ENCODE results near the gene FBXL7.

FBXL7 gene

DNA sequence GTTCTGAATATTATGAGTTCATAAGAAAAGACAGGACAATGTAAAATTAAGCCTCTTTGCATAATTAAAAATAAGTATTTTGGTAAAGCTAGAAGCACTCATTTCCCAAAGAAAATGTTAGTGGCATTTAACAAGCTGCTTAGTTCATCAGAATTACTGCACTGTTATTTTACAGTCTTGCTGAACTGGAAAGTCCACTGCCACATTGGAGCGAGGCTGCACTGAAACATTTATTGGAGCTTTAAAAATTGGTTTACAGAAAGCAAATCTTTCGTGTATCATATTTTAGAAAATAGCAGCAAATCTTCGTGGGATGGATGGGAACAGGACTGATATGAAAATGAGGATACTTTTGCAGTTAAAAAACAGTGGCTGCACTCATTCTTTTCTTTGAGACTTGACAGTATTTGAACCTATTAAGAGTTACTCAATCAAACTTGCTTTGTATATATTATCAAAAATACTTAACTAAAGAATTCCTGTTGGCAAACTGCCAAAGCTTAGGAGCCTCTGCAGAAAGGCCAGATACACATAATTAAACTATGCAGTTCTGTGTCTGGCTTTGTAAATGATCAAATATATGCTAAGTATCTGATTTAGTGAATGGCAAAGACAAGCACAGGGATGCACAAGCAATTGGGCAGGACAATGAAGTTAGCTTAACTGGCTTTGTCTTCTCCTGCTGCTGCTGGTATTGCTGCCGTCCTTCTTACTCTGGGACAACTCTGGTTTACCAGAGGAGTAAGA lies 16.5 kb upstream of the FBXL7 start:
- TF ChIP-seq, protein P1, sequence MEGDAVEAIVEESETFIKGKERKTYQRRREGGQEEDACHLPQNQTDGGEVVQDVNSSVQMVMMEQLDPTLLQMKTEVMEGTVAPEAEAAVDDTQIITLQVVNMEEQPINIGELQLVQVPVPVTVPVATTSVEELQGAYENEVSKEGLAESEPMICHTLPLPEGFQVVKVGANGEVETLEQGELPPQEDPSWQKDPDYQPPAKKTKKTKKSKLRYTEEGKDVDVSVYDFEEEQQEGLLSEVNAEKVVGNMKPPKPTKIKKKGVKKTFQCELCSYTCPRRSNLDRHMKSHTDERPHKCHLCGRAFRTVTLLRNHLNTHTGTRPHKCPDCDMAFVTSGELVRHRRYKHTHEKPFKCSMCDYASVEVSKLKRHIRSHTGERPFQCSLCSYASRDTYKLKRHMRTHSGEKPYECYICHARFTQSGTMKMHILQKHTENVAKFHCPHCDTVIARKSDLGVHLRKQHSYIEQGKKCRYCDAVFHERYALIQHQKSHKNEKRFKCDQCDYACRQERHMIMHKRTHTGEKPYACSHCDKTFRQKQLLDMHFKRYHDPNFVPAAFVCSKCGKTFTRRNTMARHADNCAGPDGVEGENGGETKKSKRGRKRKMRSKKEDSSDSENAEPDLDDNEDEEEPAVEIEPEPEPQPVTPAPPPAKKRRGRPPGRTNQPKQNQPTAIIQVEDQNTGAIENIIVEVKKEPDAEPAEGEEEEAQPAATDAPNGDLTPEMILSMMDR (IDR thresholded peaks at IDR 0.05; ENCODE audit: control insufficient read depth, insufficient read depth, low read depth, low read length, missing control alignments): no peak
- DNase-seq (ENCODE audit: low read depth): no peak
- H3K4me3 ChIP-seq (ENCODE audit: control insufficient read depth, low read depth, low read length): no peak overlapping the region

DNA sequence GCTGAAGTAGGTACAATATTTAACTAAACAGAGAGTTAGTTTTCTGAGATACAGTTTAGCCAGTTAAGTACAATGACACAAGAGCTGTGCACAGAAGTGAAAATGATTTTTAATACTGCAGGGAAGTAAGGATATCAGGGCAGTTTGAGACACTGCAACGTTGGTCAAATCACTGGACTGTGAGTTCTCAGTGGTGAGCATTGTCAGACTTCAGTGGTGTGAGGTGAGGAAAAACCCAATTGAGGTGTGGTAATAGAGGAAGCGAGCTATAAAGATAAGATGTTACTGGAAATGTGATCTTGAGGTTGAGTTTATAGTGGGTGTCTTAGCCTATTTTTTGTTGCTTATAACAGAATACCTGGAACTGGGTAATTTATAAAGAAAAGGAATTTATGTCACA lies 12.8 kb upstream of the FBXL7 start:
- TF ChIP-seq, protein P1 (IDR thresholded peaks at IDR 0.05; ENCODE audit: control insufficient read depth, insufficient read depth, low read depth, low read length, missing control alignments): no peak
- DNase-seq (ENCODE audit: low read depth): no peak
- no peak overlapping the region for H3K4me3 ChIP-seq (ENCODE audit: control insufficient read depth, low read depth, low read length)

DNA sequence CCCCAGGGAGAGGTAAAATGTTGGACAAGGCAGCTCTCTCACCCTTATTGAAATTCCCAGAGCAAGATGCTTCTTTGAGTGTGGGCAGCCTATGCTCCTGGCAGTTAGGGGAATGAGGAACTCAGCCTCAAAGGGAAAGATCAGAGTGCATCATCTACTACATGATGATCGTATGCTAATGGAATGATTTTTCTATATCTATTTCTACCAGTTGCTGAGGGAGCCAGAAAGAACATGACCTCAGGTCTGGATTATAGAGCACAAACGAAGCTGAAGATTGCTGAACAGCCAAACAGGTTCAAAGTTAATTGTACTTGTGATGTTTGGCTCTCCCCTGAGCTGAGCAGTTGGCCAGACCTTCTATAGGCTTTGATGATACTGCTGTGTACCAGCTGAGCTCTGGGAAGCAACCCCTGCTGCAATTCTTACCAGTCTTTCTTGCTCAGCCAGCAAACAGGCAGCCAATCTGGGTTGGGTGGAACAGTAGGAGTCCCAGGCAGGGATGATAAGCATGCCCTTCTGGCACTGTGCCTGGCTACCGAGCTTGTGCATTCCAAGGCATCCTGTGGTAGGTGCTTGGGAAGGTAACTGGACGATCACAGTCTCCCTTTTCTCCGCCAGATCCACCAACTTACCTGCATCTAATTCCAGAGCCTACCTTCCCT lies 10.3 kb upstream of the FBXL7 start:
- no peak for DNase-seq (ENCODE audit: low read depth)
- TF ChIP-seq, protein P1 (IDR thresholded peaks at IDR 0.05; ENCODE audit: control insufficient read depth, insufficient read depth, low read depth, low read length, missing control alignments): no peak
- no peak overlapping the region for H3K4me3 ChIP-seq (ENCODE audit: control insufficient read depth, low read depth, low read length)

DNA sequence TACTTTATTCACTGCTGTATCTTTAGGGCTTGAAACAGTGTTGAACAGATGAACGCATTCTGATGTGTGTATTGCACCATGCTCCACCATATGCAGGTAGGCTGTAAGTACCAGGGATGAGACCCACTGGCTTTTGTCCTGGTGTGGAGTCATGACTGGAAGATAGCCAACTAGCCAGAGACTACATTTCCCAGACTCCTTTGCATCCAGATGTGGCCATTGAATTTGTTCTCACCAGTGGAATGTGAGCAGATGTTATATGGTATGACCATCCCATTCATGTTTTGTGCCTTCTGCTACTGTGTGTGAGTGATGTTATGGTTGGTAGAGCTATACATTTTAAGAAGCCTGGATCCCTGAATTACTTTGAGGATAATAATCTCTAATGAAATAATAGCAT lies 7.4 kb upstream of the FBXL7 start:
- DNase-seq (ENCODE audit: low read depth): no peak
- H3K4me3 ChIP-seq (ENCODE audit: control insufficient read depth, low read depth, low read length): no peak overlapping the region
- TF ChIP-seq, protein P1 (IDR thresholded peaks at IDR 0.05; ENCODE audit: control insufficient read depth, insufficient read depth, low read depth, low read length, missing control alignments): no peak

DNA sequence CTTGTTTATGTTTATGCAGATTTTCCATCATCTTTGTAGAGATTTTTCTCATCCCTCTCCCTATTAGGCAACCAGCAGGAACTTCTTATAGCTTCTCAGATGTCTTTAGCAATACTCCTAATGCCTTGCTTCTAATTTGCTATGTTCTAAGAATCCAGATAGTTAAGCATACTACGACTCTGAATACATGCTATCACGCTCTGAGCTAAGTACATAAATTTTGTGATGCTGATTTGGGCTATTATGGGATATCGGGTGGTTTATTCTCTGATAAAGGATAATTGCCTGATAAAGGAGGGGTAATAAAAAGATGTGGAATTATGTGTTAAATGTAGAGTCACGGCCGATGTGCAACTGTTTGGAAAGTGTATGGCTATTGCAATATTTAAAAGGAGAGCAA lies 6.5 kb upstream of the FBXL7 start:
- TF ChIP-seq, protein P1 (IDR thresholded peaks at IDR 0.05; ENCODE audit: control insufficient read depth, insufficient read depth, low read depth, low read length, missing control alignments): no peak
- no peak for DNase-seq (ENCODE audit: low read depth)
- H3K4me3 ChIP-seq (ENCODE audit: control insufficient read depth, low read depth, low read length): no peak overlapping the region

DNA sequence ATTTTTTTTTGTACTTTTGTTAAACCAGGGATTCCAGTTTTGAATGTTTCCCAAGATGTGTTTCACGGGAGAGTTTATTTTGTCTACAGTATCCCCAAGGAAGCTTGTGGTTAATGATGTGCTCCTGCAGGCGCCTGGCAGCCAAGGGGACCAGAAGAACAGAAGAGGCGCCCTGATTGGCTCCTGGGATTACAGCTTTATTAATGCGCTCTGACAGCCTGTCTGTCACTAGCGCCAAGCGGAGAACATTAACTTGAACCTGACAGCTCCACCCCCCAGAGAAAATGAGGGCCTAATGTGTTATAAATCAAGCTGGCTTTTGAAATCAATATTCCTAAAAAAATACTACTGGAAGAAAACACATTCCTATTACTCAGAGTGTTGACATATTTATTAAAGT lies 5.0 kb upstream of the FBXL7 start:
- no peak overlapping the region for H3K4me3 ChIP-seq (ENCODE audit: control insufficient read depth, low read depth, low read length)
- DNase-seq (ENCODE audit: low read depth): no peak
- TF ChIP-seq, protein P1 (IDR thresholded peaks at IDR 0.05; ENCODE audit: control insufficient read depth, insufficient read depth, low read depth, low read length, missing control alignments): no peak

Data from AG09309 (cell line).